Breast epithelium (tissue), 4 donors: ENCODE data around the gene SLC25A6. TPM values are rescaled to one million over a fixed set of nuclear protein-coding genes. Genes with fewer than 3 reads are reported as not detected.

Experiments
- DNase-seq, 2 donors: peaks; one replicate each; pipeline ENCODE4 v3.0.0-alpha.2; 2019; ENCODE audit warnings: low spot score in 2 of 2
- H3K27ac ChIP-seq, 2 donors: fragments of 200-600 bp; sonication (generic) in 1 of 2; one replicate each; pipeline ENCODE4 v1.5.1; 2016 to 2019; ENCODE audit warnings: mild to moderate bottlenecking in 1 of 2
- H3K27me3 ChIP-seq, 2 donors: fragments of 200-600 bp; sonication (generic) in 1 of 2; one replicate each; pipeline versions ENCODE4 v1.5.1 to v1.6.0; 2017 to 2019; ENCODE audit warnings: control low read depth in 1 of 2, mild to moderate bottlenecking in 1 of 2
- H3K36me3 ChIP-seq: fragments of 200-600 bp; one replicate; pipeline ENCODE4 v1.5.1; 2019
- H3K4me1 ChIP-seq, 2 donors: fragments of 200-600 bp; sonication (generic); one replicate each; pipeline ENCODE4 v1.5.1; 2016 to 2019; ENCODE audit warnings: control low read depth in 1 of 2
- H3K4me3 ChIP-seq, 3 donors: fragments of 200-600 bp; sonication (generic); 1 replicate in 2 of 3; 2 replicates in 1 of 3; pipeline ENCODE4 v1.5.1; 2016 to 2019; ENCODE audit warnings: mild to moderate bottlenecking in 3 of 3, moderate library complexity in 2 of 3
- H3K9me3 ChIP-seq, 2 donors: fragments of 200-600 bp; sonication (generic) in 1 of 2; one replicate each; pipeline ENCODE4 v1.5.1; 2016 to 2019; ENCODE audit warnings: control low read depth in 1 of 2
- POLR2A ChIP-seq: fragments of 450-650 bp; IDR thresholded peaks from one replicate; pipeline ENCODE4 v1.6.1; 2016; ENCODE audit warnings: antibody characterized with exemption, mild to moderate bottlenecking, moderate library complexity
- POLR2AphosphoS5 ChIP-seq, 3 donors: sonication (generic); formaldehyde crosslinking; IDR thresholded peaks; one replicate each; pipeline ENCODE4 v1.6.1; 2017; ENCODE audit warnings: antibody characterized with exemption in 3 of 3
- intact Hi-C: fragments of 100-400 bp; cut with DNase I; formaldehyde crosslinking; loops from one replicate; pipeline ENCODE4 v1.15.1; 2023; ENCODE audit warnings: low total_unique reads
- total RNA-seq, 3 donors: library from RNA; depleted of rRNA; stranded (reverse); fragments of >200 nt; gene quantifications; one replicate each; pipeline ENCODE4 v1.1.0, GENCODE V29; 2016
- TF ChIP-seq, protein P1 (sequence below), 3 donors: fragments of 450-650 bp; IDR thresholded peaks; one replicate each; pipeline ENCODE4 v1.5.1; 2016 to 2017; ENCODE audit warnings: antibody characterized with exemption in 3 of 3, mild to moderate bottlenecking in 3 of 3, moderate library complexity in 3 of 3

Gene SLC25A6
- total RNA-seq, 3 donors from 2014 or later: 306 to 401 (median 351) TPM

GRCh38 chrX:1360171-1360570, 31.7 kb downstream of the SLC25A6 start:
- intact Hi-C loops: no loop called here
- DNase-seq: no peak
- Histone ChIP-seq H3K27me3 (no peaks in the 10 kb centered on the region), H3K9me3 (peaks cover 10 to 14% of the 10 kb centered on the region in 2 donors), H3K36me3 (peaks cover 10% of the 10 kb centered on the region), H3K4me3 (no peak overlapping the region), H3K4me1 (no peaks in the 10 kb centered on the region), H3K27ac (no peak overlapping the region)
- no peak for TF ChIP-seq POLR2AphosphoS5 (IDR thresholded peaks at IDR 0.05)
- TF ChIP-seq, protein P1, sequence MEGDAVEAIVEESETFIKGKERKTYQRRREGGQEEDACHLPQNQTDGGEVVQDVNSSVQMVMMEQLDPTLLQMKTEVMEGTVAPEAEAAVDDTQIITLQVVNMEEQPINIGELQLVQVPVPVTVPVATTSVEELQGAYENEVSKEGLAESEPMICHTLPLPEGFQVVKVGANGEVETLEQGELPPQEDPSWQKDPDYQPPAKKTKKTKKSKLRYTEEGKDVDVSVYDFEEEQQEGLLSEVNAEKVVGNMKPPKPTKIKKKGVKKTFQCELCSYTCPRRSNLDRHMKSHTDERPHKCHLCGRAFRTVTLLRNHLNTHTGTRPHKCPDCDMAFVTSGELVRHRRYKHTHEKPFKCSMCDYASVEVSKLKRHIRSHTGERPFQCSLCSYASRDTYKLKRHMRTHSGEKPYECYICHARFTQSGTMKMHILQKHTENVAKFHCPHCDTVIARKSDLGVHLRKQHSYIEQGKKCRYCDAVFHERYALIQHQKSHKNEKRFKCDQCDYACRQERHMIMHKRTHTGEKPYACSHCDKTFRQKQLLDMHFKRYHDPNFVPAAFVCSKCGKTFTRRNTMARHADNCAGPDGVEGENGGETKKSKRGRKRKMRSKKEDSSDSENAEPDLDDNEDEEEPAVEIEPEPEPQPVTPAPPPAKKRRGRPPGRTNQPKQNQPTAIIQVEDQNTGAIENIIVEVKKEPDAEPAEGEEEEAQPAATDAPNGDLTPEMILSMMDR (IDR thresholded peaks at IDR 0.05): no peak
- no peak for TF ChIP-seq POLR2A

GRCh38 chrX:1359477-1359873, 32.4 kb downstream of the SLC25A6 start:
- TF ChIP-seq, protein P1 (IDR thresholded peaks at IDR 0.05): no peak
- no peak for TF ChIP-seq POLR2A
- TF ChIP-seq POLR2AphosphoS5 (IDR thresholded peaks at IDR 0.05): no peak
- Histone ChIP-seq H3K27ac (no peak overlapping the region), H3K4me1 (no peaks in the 10 kb centered on the region), H3K36me3 (peaks cover 10% of the 10 kb centered on the region), H3K27me3 (no peaks in the 10 kb centered on the region), H3K4me3 (no peak overlapping the region), H3K9me3 (peaks cover 10 to 14% of the 10 kb centered on the region in 2 donors)
- DNase-seq: no peak
- intact Hi-C loops: no loop called here

DNA sequence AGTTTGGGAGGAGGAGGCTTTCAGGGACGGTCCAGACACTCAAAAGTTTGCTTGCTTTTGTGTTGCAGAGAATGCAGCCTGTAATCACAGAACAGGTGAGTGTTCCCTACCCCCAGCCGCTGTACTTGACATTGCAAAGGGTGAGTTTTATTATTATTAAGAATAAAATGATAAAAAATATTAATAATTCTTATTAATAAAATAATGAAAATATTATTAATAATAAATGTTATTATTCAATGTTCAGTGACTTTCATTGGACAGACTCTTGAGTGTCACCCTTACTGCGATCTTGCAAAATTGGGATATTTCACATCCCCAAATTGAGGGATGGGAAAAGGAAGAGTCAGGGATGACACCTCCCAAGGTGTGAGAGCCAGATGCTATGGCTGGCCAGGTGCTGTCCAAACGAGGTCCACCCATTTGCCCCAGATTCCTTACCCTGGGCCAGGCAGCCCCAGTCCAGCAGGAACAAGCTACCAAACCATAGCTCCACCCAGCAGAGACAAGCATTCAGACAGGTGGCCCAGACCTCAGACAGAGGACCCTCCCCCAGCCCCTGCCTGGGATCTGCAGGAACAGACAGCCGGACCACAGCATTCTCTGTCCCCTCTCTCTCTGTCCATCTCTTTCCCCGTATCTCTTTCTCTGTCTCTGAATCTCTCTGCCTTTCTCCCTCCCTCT, 33.0 kb downstream of the SLC25A6 start:
- H3K27me3 ChIP-seq: no peaks in the 10 kb centered on the region
- TF ChIP-seq, protein P1 (IDR thresholded peaks at IDR 0.05): no peak
- no peak for TF ChIP-seq POLR2A
- no peak for TF ChIP-seq POLR2AphosphoS5 (IDR thresholded peaks at IDR 0.05)
- peaks cover 10 to 14% of the 10 kb centered on the region in 2 donors for H3K9me3 ChIP-seq
- H3K4me1 ChIP-seq: no peaks in the 10 kb centered on the region
- no peak overlapping the region for H3K4me3 ChIP-seq
- no peak overlapping the region for H3K27ac ChIP-seq
- no peak for DNase-seq
- intact Hi-C loops: loop anchor here (1.0 kb wide), 1 partner anchor 29 kb away; no protein-coding TSS in a partner anchor
- peaks cover 10% of the 10 kb centered on the region for H3K36me3 ChIP-seq

- H3K27me3 ChIP-seq: no peaks in the 10 kb centered on the region
- DNase-seq: no peak
- intact Hi-C loops: loop anchor here (1.0 kb wide), 1 partner anchor 28 kb away; no protein-coding TSS in a partner anchor
- no peak overlapping the region for H3K27ac ChIP-seq
- peaks cover 10% of the 10 kb centered on the region for H3K36me3 ChIP-seq
- no peaks in the 10 kb centered on the region for H3K4me1 ChIP-seq
- H3K9me3 ChIP-seq: peaks cover 10 to 14% of the 10 kb centered on the region in 2 donors
- H3K4me3 ChIP-seq: no peak overlapping the region
- TF ChIP-seq POLR2AphosphoS5 (IDR thresholded peaks at IDR 0.05) (no peak), POLR2A (no peak)
- TF ChIP-seq, protein P1 (IDR thresholded peaks at IDR 0.05): no peak
Observed at GRCh38 chrX:1357993-1358392, 33.9 kb downstream of the SLC25A6 start.
